C1 segment of cervical spinal cord (tissue), 14 donors: ENCODE measurements around the gene VWA5A.
"Not testable (repeated sequence)": the region's sequence is repeated elsewhere in the genome, so short reads cannot be mapped to it uniquely, and the experiment has no call there.

Experiments used
- DNase-seq, 14 donors: peaks; one replicate each; lab custom pipeline; 2025; lab: John Stamatoyannopoulos, UW

The VWA5A gene

GRCh38 chr11:124093330-124093729 lies 21.9 kb upstream of the VWA5A start:
- DNase-seq: no peak

GRCh38 chr11:124094731-124095130 lies 20.5 kb upstream of the VWA5A start:
- DNase-seq: no peak

- no peak for DNase-seq
Measured at GRCh38 chr11:124096364-124096763, 18.9 kb upstream of the VWA5A start.

GRCh38 chr11:124098141-124098540 lies 17.1 kb upstream of the VWA5A start:
- DNase-seq: no peak

- DNase-seq: no peak
Measured at GRCh38 chr11:124101737-124102136, 13.5 kb upstream of the VWA5A start.

GRCh38 chr11:124108156-124108555 lies 7.1 kb upstream of the VWA5A start:
- DNase-seq: no peak

- no peak for DNase-seq
Measured at GRCh38 chr11:124109377-124109776, 5.9 kb upstream of the VWA5A start.

GRCh38 chr11:124110201-124110600 lies 5.0 kb upstream of the VWA5A start:
- no peak for DNase-seq

GRCh38 chr11:124113890-124114289 lies 1.4 kb upstream of the VWA5A start:
- DNase-seq: no peak

- DNase-seq: peak in 4 of 14 donors; percentile 4 to 12 (median 8)
Measured at GRCh38 chr11:124115782-124116616, 749 bp downstream of the VWA5A start.

- DNase-seq: no peak
Measured at GRCh38 chr11:124119103-124119502, 3.9 kb downstream of the VWA5A start.

- DNase-seq: no peak
Measured at GRCh38 chr11:124120891-124121290, 5.6 kb downstream of the VWA5A start.

GRCh38 chr11:124122123-124122522 lies 6.9 kb downstream of the VWA5A start:
- DNase-seq: no peak

GRCh38 chr11:124123622-124124021 lies 8.4 kb downstream of the VWA5A start:
- DNase-seq: no peak

GRCh38 chr11:124127134-124127533 lies 11.9 kb downstream of the VWA5A start:
- not testable (repeated sequence) for DNase-seq

GRCh38 chr11:124143034-124143433 lies 27.8 kb downstream of the VWA5A start:
- no peak for DNase-seq

- DNase-seq: no peak
Measured at GRCh38 chr11:124147951-124148350, 32.7 kb downstream of the VWA5A start.

GRCh38 chr11:124150684-124151083 lies 35.4 kb downstream of the VWA5A start:
- DNase-seq: no peak

GRCh38 chr11:124152770-124153407 lies 37.6 kb downstream of the VWA5A start:
- DNase-seq: no peak

GRCh38 chr11:124153821-124154220 lies 38.6 kb downstream of the VWA5A start:
- DNase-seq: no peak

GRCh38 chr11:124159481-124159880 lies 44.2 kb downstream of the VWA5A start:
- no peak for DNase-seq

GRCh38 chr11:124160986-124161385 lies 45.7 kb downstream of the VWA5A start:
- no peak for DNase-seq

GRCh38 chr11:124167826-124168231 lies 52.6 kb downstream of the VWA5A start:
- no peak for DNase-seq
